ENCODE data around the gene IL20RB.
A peak's percentile ranks its signal among the peaks of the same experiment; 100 is the strongest.
"Not testable (repeated sequence)": the region's sequence is repeated elsewhere in the genome, so short reads cannot be mapped to it uniquely, and the experiment has no call there.

The IL20RB gene

DNA sequence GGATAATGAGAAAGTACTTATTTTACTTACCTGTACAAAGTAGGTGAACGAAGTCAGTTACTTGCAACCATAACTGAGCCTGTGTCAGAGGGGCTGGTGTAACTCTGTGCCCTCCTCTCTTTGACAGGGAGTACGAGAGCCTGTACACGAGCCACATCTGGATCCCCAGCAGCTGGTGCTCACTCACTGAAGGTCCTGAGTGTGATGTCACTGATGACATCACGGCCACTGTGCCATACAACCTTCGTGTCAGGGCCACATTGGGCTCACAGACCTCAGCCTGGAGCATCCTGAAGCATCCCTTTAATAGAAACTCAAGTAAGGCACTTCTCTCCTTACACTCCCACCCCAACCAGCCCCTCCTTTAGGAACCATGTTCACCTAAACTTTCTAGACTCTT lies 24.2 kb downstream of the IL20RB start:
- H3K4me3 ChIP-seq (ENCODE audit: low read depth, low read length), result no peak overlapping the region
- TF ChIP-seq, protein P1, sequence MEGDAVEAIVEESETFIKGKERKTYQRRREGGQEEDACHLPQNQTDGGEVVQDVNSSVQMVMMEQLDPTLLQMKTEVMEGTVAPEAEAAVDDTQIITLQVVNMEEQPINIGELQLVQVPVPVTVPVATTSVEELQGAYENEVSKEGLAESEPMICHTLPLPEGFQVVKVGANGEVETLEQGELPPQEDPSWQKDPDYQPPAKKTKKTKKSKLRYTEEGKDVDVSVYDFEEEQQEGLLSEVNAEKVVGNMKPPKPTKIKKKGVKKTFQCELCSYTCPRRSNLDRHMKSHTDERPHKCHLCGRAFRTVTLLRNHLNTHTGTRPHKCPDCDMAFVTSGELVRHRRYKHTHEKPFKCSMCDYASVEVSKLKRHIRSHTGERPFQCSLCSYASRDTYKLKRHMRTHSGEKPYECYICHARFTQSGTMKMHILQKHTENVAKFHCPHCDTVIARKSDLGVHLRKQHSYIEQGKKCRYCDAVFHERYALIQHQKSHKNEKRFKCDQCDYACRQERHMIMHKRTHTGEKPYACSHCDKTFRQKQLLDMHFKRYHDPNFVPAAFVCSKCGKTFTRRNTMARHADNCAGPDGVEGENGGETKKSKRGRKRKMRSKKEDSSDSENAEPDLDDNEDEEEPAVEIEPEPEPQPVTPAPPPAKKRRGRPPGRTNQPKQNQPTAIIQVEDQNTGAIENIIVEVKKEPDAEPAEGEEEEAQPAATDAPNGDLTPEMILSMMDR (conservative IDR thresholded peaks at IDR 0.05; ENCODE audit: low read depth, low read length), result no peak
- DNase-seq (ENCODE audit: low read depth), result no peak

- TF ChIP-seq, protein P1 (conservative IDR thresholded peaks at IDR 0.05; ENCODE audit: low read depth, low read length), result no peak
- DNase-seq (ENCODE audit: low read depth), result peak; percentile 13
- H3K4me3 ChIP-seq (ENCODE audit: low read depth, low read length), result no peak overlapping the region
These were observed 24.8 kb downstream of the IL20RB start for GRCh38 chr3:136982520-136983138.

DNA sequence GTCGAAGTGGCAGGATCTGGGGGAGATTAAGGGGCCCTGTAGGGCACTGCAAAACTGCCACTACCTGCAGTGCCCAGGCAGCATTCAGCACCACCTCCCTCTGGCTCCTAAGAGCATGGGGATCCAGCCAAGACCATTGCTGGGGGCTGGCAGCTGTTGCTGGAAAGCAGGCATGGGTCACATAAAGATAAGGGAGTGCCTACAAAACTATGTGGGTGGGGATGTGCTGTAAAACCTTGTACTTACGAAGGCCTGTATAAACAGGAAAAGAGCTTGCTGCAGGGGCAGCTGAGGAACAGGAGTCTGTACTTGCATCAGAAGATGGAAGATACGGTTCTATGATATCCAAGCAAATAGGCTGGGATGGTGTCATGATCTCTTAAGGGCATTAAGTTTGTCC lies 27.1 kb downstream of the IL20RB start:
- TF ChIP-seq, protein P1 (conservative IDR thresholded peaks at IDR 0.05; ENCODE audit: low read depth, low read length), result no peak
- H3K4me3 ChIP-seq (ENCODE audit: low read depth, low read length), result no peak overlapping the region
- DNase-seq (ENCODE audit: low read depth), result peak; percentile 68

DNA sequence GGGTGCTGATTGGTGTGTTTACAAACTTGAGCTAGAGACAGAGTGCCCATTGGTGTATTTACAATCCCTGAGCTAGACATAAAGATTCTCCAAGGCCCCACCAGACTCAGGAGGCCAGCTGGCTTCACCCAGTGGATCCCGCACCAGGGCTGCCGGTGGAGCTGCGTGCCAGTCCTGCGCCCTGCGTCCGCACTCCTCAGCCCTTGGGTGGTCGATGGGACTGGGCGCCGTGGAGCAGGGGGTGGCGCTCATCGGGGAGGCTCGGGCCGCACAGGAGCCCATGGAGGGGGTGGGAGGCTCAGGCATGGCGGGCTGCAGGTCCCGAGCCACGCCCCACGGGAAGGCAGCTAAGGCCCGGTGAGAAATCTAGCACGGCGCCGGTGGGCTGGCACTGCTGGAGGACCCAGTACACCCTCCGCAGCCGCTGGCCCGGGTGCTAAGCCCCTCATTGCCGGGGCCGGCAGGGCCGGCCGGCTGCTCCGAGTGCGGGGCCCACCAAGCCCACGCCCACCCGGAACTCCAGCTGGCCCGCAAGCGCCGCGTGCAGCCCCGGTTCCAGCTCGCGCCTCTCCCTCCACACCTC lies 29.7 kb downstream of the IL20RB start:
- not testable (repeated sequence) for H3K4me3 ChIP-seq (ENCODE audit: low read depth, low read length); DNase-seq (ENCODE audit: low read depth)

DNA sequence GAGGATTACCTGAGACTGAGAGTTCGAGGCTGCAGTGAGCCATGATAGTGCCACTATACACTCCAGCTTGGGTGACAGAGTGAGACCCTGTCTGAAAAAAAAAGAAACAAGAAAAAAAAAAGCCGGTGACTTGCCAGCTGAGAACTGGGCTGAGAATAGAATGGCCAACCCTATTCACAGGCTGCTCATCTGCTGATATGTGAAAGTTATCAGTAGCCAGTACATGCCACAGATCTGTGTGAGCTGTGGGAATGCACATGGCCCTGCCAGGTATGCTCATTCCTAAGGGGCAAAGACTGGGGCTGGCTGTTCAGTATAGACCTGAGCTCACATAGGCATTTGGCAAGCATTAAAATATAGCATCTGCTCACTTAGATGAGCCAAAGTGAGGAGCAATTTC lies 30.9 kb downstream of the IL20RB start:
- TF ChIP-seq, protein P1 (conservative IDR thresholded peaks at IDR 0.05; ENCODE audit: low read depth, low read length), result no peak
- DNase-seq (ENCODE audit: low read depth), result no peak
- H3K4me3 ChIP-seq (ENCODE audit: low read depth, low read length), result no peak overlapping the region

- TF ChIP-seq, protein P1 (conservative IDR thresholded peaks at IDR 0.05; ENCODE audit: low read depth, low read length), result no peak
- no peak overlapping the region for H3K4me3 ChIP-seq (ENCODE audit: low read depth, low read length)
- DNase-seq (ENCODE audit: low read depth), result no peak
These were observed 32.2 kb downstream of the IL20RB start for GRCh38 chr3:136989781-136990524.

- DNase-seq (ENCODE audit: low read depth), result no peak
- TF ChIP-seq, protein P1 (conservative IDR thresholded peaks at IDR 0.05; ENCODE audit: low read depth, low read length), result no peak
- no peak overlapping the region for H3K4me3 ChIP-seq (ENCODE audit: low read depth, low read length)
These were observed 33.0 kb downstream of the IL20RB start for GRCh38 chr3:136990826-136991225.
